Spinal cord (tissue), 10 donors: Measurements from ENCODE around the gene TRIOBP. TPM values are rescaled to one million over a fixed set of nuclear protein-coding genes. Genes with fewer than 3 reads are reported as not detected.

Source experiments
- DNase-seq, 6 donors: peaks; one replicate each; pipeline versions ENCODE4 v3.0.0 to v3.0.0-alpha.2; 2013 to 2015; ENCODE audit warnings: low spot score in 6 of 6, low read depth in 4 of 6
- H3K27ac ChIP-seq: one replicate; pipeline ENCODE4 v1.5.1; 2013; ENCODE audit warnings: low read depth, low read length, control low read depth
- H3K27me3 ChIP-seq: one replicate; pipeline ENCODE4 v1.6.1; 2013; ENCODE audit warnings: low read length; ENCODE audit not compliant: control insufficient read depth, insufficient read depth
- H3K36me3 ChIP-seq: one replicate; pipeline ENCODE4 v1.6.1; 2013; ENCODE audit warnings: low read length; ENCODE audit not compliant: control insufficient read depth, insufficient read depth
- H3K4me1 ChIP-seq: one replicate; pipeline ENCODE4 v1.6.1; 2013; ENCODE audit warnings: low read length; ENCODE audit not compliant: control insufficient read depth, insufficient read depth
- H3K4me3 ChIP-seq: one replicate; pipeline ENCODE4 v1.5.1; 2013; ENCODE audit warnings: low read depth, low read length, control low read depth
- H3K9me3 ChIP-seq: one replicate; pipeline ENCODE4 v1.6.1; 2013; ENCODE audit warnings: low read length; ENCODE audit not compliant: control insufficient read depth, insufficient read depth
- WGBS: methylation state at CpG from one replicate; pipeline ENCODE4 v1.1.5; 2013; ENCODE audit warnings: missing lambda C conversion rate; ENCODE audit not compliant: insufficient coverage; 5-methylcytosine and 5-hydroxymethylcytosine counted together
- polyA plus RNA-seq, 2 donors: library from polyadenylated mRNA; unstranded; fragments of 120-200 nt; gene quantifications; one replicate each; pipeline ENCODE4 v1.2.1, GENCODE V29; 2013; ENCODE audit not compliant: insufficient read length in 2 of 2
- small RNA-seq: library from RNA; depleted of rRNA; stranded (forward); fragments of <200 nt; gene quantifications from one replicate; pipeline ENCODE3, GENCODE V24; 2014; ENCODE audit warnings: low replicate concordance
- total RNA-seq, 2 donors: library from RNA; depleted of rRNA in 1 of 2; stranded (reverse); fragments of 120-200 nt in 1 of 2; fragments of >200 nt in 1 of 2; gene quantifications; one replicate each; pipeline versions ENCODE4 v1.2.3 to v1.2.4, GENCODE V29; 2013 to 2014
- donor health status: healthy.

The TRIOBP gene
- total and polyA plus RNA-seq, 4 donors: 32.3 to 72.9 (median 55.8) TPM

- 5% methylated on average over 133 of the region's 135 CpGs for WGBS
Observed at GRCh38 chr22:37824674-37825641, 128.1 kb downstream of the TRIOBP start.

More at GRCh38 chr22:37824674-37825641, 128.1 kb downstream of the TRIOBP start:
- H3K4me1 ChIP-seq: peaks cover 20% of the 10 kb centered on the region
- H3K36me3 ChIP-seq: peaks cover 31% of the 10 kb centered on the region
- H3K27me3 ChIP-seq: peaks cover 36% of the 10 kb centered on the region
- H3K27ac ChIP-seq: no peak overlapping the region
- no peak overlapping the region for H3K4me3 ChIP-seq
- H3K9me3 ChIP-seq: no peaks in the 10 kb centered on the region
- DNase-seq: peak in 2 of 6 donors; percentile 23 to 26

Small RNA genes within 50 kb of the gene (small RNA-seq; reads per million reads assigned to genes)
- 0.08 reads per million for gene RN7SL385P

Other genes with a start within 250 kb of the TRIOBP start
- gene MFNG, start 210.7 kb upstream of the TRIOBP start, total RNA-seq: 10 to 100 TPM in 1 of 2 donors, 1 to 10 TPM in 1; 3.6 to 12.6 TPM
- gene MFNG, start 210.7 kb upstream of the TRIOBP start, polyA plus RNA-seq: 10 to 100 TPM; 11.1 to 11.2 TPM
- 10 to 100 TPM in 1 of 2 donors, 1 to 10 TPM in 1; 4.0 to 12.6 TPM for gene CARD10, start 177.6 kb upstream of the TRIOBP start, total RNA-seq
- gene CARD10, start 177.6 kb upstream of the TRIOBP start, polyA plus RNA-seq: 10 to 100 TPM; 13.0 to 14.6 TPM
- 10 to 100 TPM in 1 of 2 donors, 1 to 10 TPM in 1; 4.8 to 23.3 TPM for gene CDC42EP1, start 136.6 kb upstream of the TRIOBP start, total RNA-seq
- 10 to 100 TPM; 39.6 to 41.3 TPM for gene CDC42EP1, start 136.6 kb upstream of the TRIOBP start, polyA plus RNA-seq
- not detected for gene LGALS2, start 117.0 kb upstream of the TRIOBP start, total RNA-seq
- gene LGALS2, start 117.0 kb upstream of the TRIOBP start, polyA plus RNA-seq: under 1 TPM; 0.74 to 0.92 TPM
- 10 to 100 TPM; 27.2 to 47.4 TPM for gene GGA1, start 88.2 kb upstream of the TRIOBP start, total RNA-seq
- gene GGA1, start 88.2 kb upstream of the TRIOBP start, polyA plus RNA-seq: 10 to 100 TPM; 59.3 to 80.3 TPM
- 1 to 10 TPM; 3.6 to 8.8 TPM for gene SH3BP1, start 57.4 kb upstream of the TRIOBP start, total RNA-seq
- 1 to 10 TPM; 5.7 to 5.9 TPM for gene SH3BP1, start 57.4 kb upstream of the TRIOBP start, polyA plus RNA-seq
- 10 to 100 TPM; 44.1 to 44.3 TPM for gene PDXP, start 38.3 kb upstream of the TRIOBP start, total RNA-seq
- 100 to 1,000 TPM; 118 to 121 TPM for gene PDXP, start 38.3 kb upstream of the TRIOBP start, polyA plus RNA-seq
- gene LGALS1, start 21.4 kb upstream of the TRIOBP start, total RNA-seq: 1,000 to 10,000 TPM in 1 of 2 donors, 100 to 1,000 TPM in 1; 572 to 1,031 TPM
- gene LGALS1, start 21.4 kb upstream of the TRIOBP start, polyA plus RNA-seq: 100 to 1,000 TPM; 373 to 592 TPM
- 10 to 100 TPM; 12.2 to 28.4 TPM for gene NOL12, start 10.7 kb upstream of the TRIOBP start, total RNA-seq
- 10 to 100 TPM; 39.3 to 40.6 TPM for gene NOL12, start 10.7 kb upstream of the TRIOBP start, polyA plus RNA-seq
- 10 to 100 TPM; 22.2 to 23.0 TPM for gene GCAT, start 110.9 kb downstream of the TRIOBP start, total RNA-seq
- gene GCAT, start 110.9 kb downstream of the TRIOBP start, polyA plus RNA-seq: 10 to 100 TPM; 24.6 to 27.5 TPM
- not detected for gene GALR3, start 126.3 kb downstream of the TRIOBP start, total RNA-seq
- not detected for gene GALR3, start 126.3 kb downstream of the TRIOBP start, polyA plus RNA-seq
- 10 to 100 TPM; 10.1 to 24.9 TPM for gene ANKRD54, start 147.3 kb downstream of the TRIOBP start, total RNA-seq
- 10 to 100 TPM; 42.9 to 43.2 TPM for gene ANKRD54, start 147.3 kb downstream of the TRIOBP start, polyA plus RNA-seq
- gene EIF3L, start 152.4 kb downstream of the TRIOBP start, total RNA-seq: 100 to 1,000 TPM; 347 to 814 TPM
- gene EIF3L, start 152.4 kb downstream of the TRIOBP start, polyA plus RNA-seq: 100 to 1,000 TPM; 590 to 635 TPM
- gene MICALL1, start 209.2 kb downstream of the TRIOBP start, total RNA-seq: 10 to 100 TPM; 16.1 to 22.9 TPM
- gene MICALL1, start 209.2 kb downstream of the TRIOBP start, polyA plus RNA-seq: 10 to 100 TPM; 44.0 to 50.1 TPM